ENCODE measurements around the gene TRMT61A.

Gene TRMT61A

GRCh38 chr14:103528587-103529382, at the start of gene TRMT61A:
TRMT61A (plus strand) TSS chr14:103529196; CDS start chr14:103529979, 783 bp downstream.
- peak; percentile 78 for DNase-seq

- no peak for DNase-seq
These were observed 48.4 kb upstream of the TRMT61A start for GRCh38 chr14:103480595-103480994.

- DNase-seq, result no peak
These were observed 45.4 kb upstream of the TRMT61A start for GRCh38 chr14:103483600-103483999.

GRCh38 chr14:103485504-103485903, 43.5 kb upstream of the TRMT61A start:
- DNase-seq, result no peak

- no peak for DNase-seq
These were observed 40.9 kb upstream of the TRMT61A start for GRCh38 chr14:103488071-103488470.

- no peak for DNase-seq
These were observed 40.0 kb upstream of the TRMT61A start for GRCh38 chr14:103488960-103489359.

- DNase-seq, result no peak
These were observed 39.4 kb upstream of the TRMT61A start for GRCh38 chr14:103489621-103490020.

- DNase-seq, result no peak
These were observed 37.3 kb upstream of the TRMT61A start for GRCh38 chr14:103491691-103492090.

- no peak for DNase-seq
These were observed 36.7 kb upstream of the TRMT61A start for GRCh38 chr14:103492156-103492925.

- DNase-seq, result no peak
These were observed 33.1 kb upstream of the TRMT61A start for GRCh38 chr14:103495854-103496253.

GRCh38 chr14:103496776-103497175, 32.2 kb upstream of the TRMT61A start:
- no peak for DNase-seq

GRCh38 chr14:103499709-103500108, 29.3 kb upstream of the TRMT61A start:
- no peak for DNase-seq

- peak; percentile 81 for DNase-seq
These were observed 28.6 kb upstream of the TRMT61A start for GRCh38 chr14:103500148-103500990.

GRCh38 chr14:103501041-103501870, 27.7 kb upstream of the TRMT61A start:
- DNase-seq, result no peak

- no peak for DNase-seq
These were observed 26.9 kb upstream of the TRMT61A start for GRCh38 chr14:103501921-103502669.

GRCh38 chr14:103502877-103503276, 26.1 kb upstream of the TRMT61A start:
- DNase-seq, result no peak

GRCh38 chr14:103503296-103503695, 25.7 kb upstream of the TRMT61A start:
- no peak for DNase-seq

- DNase-seq, result no peak
These were observed 23.9 kb upstream of the TRMT61A start for GRCh38 chr14:103504991-103505565.

GRCh38 chr14:103507751-103508150, 21.2 kb upstream of the TRMT61A start:
- no peak for DNase-seq

- DNase-seq, result no peak
These were observed 20.3 kb upstream of the TRMT61A start for GRCh38 chr14:103508521-103509329.

Measured in activated naive CD4-positive, alpha-beta T cell treated with Interleukin-2 at 50 U/mL for 16 hours (primary cell).